GM18519 (cell line): ENCODE measurements around the gene MYO7A.

ENCODE experiments used
- ATAC-seq: cut with Tn5 transposase; IDR thresholded peaks from one replicate; pipeline ENCODE4 v1.9.1; 2021; ENCODE audit warnings: mild to moderate bottlenecking, moderate library complexity; ENCODE audit not compliant: unreplicated experiment, low FRiP score

Gene MYO7A

DNA sequence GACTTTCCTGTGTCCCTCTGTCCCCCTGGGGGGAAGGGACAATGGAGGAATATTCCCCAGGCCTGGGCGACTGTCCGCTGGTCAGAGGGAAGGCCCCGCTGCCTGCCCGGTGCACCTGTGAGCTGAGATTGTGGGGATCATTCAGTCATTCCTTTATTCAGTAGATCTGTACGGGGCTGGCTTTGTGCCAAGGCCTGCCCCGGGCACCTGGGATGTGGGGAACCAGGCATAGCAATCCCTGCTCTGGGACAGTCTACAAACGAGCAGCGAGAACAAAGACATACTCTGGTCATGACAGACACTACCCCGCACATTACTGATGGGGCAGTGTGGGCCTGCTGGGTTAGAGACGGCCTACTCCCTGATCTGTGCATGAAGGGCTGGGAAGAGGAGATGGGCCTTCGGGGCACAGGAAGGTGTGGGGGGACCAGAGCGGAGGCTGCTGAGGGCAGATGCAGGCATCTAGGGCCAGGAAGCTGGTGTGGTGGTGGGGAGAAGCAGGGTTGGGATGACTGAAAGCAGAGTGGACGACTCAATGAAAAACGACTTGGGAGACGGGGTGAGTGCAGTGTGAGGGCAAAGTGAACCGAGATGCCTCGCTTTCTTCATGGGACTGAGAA, 1.8 kb upstream of the MYO7A start:
- no peak for ATAC-seq

DNA sequence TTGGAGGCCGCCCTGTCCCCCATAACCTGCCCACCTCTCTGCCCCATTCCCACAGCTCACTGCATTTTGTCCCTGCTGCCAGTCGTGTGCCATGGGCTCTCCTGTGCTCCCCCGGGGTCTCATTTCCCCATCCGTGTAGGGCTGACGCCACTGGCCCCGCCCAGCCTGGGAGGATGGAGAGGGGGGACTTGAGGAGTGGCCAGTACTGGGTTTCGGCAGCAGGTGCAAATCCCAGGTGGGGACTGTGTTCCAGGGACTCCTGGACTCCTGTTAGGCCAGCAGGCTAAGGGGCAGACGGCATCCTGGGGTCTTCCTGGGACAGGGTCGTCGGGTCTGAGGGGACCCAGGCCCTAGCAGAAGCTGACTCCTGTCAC, 1.2 kb upstream of the MYO7A start:
- ATAC-seq, result no peak

DNA sequence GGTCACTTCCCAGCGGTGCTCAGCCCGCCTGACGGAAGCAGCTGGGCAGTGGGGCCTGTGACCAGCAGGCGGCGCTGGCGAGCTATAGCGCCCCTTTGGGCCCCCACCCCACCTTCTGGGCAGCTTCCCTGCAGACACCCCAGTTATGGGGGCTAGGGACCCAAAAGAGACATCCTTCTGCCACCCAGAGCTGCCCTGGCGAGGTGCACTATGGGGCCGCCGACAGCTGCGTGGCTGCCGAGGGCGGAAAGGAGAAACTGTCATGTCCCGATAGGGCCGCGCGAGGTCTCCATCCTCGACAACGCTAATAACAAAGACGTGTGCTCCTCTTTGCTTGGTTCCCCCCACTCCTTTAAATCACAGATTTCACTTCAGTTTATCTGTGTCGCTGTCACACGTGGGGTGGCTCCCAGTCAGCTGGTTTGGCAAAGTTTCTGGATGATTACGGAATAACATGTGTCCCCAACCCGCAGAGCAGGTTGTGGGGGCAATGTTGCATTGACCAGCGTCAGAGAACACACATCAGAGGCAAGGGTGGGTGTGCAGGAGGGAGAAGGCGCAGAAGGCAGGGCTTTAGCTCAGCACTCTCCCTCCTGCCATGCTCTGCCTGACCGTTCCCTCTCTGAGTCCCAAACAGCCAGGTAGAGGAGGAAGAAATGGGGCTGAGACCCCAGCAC, 673 bp upstream of the MYO7A start:
- ATAC-seq, result no peak

DNA sequence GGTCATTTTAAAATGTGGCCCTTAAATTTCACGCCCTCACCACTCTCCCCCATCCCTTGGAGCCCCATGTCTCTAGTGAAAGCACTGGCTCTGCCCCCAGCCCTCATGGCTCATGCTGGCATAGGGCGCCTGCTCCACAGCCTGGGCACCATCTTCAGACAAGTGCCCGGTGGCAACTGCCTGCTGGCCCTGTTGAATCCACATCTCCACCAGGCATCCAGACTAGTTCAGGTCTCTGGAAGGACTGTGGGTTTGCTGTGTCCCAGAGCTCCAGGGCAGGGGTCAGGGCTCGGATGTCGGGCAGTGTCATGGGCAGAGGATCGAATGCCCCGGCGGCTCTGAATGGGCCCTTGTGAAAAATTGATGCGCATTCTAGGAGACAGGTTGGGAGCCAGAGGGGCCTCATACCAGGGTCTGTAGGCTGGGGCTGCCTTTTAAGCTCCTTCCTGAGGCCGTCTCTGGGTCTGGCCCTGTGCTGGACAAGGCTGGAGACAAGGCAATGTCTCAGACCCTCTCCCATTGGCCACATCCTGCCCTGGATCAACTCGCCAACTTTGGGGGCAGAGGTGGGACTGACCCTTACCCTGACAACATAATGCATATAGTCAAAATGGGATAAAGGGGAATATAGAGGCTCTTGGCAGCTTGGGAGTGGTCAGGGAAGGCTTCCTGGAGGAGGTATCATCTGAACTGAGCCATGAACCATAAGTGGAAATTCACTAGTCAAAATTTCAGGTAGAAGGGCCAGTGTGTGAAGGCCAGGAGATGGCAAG, 1.2 kb downstream of the MYO7A start:
- ATAC-seq, result no peak

DNA sequence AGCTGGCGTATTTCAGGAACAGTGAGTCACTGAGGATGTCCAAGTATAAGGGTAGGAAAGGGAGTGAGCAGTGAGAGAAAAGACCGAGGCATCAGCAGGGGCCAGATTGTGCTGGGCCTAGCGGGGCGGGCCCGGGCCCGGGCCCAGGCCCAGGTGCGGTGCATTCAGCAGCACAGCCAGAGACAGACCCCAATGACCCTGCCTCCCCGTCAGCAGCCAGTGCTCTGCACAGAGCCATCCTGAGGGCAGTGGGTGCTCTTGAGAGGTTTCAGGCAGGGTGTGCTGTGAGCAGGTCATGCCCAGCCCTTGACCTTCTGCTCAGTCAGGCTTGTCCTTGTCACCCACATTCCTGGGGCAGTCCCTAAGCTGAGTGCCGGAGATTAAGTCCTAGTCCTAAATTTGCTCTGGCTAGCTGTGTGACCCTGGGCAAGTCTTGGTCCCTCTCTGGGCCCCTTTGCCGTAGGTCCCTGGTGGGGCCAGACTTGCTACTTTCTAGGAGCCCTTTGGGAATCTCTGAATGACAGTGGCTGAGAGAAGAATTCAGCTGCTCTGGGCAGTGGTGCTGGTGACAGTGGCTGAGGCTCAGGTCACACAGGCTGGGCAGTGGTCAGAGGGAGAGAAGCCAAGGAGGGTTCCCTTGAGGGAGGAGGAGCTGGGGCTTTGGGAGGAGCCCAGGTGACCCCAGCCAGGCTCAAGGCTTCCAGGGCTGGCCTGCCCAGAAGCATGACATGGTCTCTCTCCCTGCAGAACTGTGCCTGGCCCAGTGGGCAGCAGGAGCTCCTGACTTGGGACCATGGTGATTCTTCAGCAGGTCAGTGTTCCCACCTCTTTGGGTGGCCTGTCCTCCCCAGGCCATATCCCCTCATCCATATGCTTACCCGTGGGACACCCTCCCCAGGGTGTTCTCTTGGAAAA, 2.1 kb downstream of the MYO7A start:
- ATAC-seq, result no peak

DNA sequence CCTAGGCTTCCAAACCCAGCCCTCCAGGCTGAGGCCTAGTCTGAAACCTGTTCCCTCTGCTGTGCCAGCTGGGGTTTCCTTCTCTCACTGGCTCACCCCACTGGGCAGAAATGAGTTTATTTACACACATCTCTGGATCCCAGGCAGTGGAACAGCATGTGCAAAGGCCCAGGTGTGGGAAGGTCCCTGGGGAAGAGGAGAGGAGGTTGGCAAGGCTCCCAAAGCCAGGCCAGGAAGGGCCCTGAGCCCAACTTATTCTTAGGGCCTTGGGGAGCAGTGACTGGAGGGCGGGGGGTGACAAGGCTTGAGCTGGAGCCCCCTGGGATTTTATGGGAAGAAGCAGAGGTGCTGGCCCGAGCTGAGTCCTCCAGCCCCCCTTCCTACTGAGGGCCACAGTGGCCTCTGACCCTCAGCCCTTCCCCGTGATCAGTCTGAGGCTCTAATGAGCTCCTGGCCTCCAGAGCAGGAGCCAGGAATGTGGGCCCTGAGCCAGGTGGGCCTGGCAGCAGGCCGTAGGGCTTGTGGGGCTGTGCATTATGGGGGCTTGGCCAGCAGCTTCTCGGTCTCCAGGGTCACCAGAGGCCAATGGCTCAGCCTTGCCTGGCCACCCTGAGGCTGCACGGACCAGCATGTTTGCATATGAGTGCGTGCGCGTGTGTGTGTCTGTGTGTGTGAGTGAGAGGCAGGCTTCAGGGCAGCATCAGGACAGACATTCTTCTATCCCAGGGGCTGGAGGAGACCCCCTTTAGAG, 2.9 kb downstream of the MYO7A start:
- no peak for ATAC-seq

DNA sequence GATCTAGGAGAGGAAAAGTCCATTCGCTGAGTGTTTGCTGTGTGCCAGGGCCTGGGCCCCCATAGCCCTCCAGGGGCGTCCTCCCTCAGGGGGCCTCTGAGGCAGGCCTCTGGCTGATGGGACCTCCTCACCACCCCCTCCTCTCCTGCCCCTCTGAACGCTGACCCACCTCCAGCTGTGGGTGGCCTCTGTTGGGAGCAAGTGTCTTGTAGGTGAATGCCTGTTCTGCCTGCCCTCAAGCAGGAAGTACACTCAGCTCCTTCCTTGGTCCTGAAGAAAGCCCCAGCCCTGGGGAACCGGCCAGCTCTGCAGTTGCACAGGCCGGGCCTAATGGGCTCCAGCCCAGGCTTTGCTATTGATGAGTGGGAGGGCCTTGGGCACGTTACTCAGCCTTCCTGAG, 3.5 kb downstream of the MYO7A start:
- no peak for ATAC-seq

DNA sequence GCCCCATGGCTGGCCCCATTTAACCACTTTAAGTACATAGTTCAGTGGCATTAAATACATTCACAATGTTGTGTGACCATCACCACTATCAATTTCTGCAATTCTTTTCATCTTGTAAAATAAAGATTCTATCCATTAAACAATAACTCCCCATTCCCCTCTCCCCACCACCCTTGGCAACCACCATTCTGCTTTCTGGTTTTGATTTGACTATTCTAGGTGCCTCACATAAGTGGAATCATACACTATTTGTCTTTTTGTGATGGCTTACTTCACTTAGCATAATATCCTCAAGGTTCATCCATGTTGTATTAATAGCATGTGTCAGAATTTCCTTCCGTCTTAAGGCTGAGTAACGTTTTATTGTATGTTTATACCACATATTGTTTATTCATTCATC, 7.0 kb downstream of the MYO7A start:
- ATAC-seq, result no peak

DNA sequence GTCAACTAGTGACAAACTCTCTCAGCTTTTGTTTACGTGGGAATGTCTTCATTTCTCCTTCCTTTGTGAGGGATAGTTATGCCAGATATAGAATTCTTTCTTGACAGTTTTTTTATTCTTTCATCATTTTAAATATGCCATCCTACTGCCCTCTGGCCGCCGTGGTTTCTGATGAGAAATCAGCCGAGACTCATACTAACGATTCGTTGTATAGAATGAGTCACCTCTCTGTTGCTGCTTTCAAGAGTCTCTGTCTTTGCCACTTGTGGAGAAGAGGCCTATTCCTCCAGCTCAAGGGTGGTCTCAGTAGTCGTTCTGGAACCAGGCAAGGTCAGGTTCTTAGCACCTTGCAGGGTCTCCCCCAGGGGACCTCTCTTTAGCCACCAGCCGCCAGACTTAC, 8.0 kb downstream of the MYO7A start:
- ATAC-seq, result no peak

DNA sequence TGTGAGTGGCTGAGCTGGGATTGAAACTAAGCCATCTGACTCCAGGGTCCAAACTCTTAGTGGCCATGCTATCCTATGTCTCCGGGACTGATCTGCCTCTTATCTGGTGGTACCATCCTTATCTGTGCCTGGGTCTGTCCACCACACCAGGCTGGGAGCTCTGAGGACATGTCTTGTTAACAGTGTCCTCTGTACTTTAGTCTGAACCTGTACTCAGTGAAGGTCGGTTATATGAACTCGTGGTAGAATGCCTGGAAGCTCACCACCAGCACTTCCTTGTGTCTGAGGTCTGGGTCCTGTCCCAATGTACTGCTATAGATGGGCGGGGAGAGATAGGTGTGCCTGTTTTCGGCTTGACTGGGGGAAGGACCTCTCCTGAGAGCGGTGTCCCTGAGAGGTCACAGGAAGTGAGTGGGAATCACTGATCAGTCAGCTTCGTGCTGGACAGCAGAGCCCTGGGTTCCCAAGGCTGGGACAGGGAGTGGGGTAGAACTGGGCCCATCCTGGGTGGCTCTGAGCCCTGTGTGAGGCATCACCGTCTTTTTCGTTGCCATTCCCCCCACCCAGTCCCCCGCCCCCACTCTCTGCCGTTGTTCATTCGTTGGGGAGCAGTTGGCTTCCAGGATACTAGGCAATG, 8.9 kb downstream of the MYO7A start:
- no peak for ATAC-seq

DNA sequence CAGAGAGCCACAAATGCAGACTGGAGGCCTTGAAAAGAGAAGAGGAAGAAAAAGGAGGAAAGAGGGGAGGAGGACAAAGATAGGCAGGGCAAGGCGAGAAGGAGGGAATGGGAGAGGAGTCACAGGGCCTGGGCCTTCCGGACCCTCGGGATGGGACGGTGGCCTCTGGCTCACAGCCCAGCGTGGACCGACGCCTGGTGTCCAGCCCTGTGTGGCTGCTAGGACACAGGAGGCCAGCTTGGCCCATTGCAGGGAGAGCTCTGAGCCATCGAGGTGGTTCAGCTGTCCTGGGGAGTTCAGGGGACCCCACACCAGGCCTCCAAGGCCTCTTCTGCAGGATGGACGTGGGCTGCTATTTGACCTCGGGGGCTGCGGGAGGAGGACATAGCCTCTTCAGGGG, 9.4 kb downstream of the MYO7A start:
- ATAC-seq, result no peak

DNA sequence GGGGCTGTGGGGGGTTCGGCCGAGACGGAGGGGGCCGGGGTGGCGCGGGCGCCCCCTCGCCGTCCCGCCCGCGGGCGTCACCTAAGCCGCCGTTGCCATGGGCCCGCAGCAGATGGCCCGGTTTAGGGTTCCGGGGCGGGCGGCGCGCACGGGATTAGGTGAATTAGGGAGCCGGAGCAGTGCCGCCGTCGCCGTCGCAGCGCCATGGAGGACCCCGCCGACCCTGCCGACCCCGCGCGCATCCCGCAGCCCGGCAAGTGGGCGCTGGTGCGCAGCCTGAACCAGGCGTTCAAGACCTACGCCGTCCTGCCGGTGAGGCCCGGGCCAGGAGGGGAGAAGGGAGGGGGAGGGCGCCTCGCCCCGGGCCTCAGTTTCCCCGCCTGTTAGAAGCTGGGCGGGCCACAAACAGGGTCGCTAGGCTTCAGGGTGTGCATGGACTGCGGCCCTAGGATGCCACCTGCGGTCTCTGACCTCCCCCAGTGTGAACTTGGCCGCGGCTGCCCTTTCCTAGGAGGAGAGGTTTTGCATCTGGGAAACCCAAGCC, 10.1 kb downstream of the MYO7A start:
- ATAC-seq, result no peak

DNA sequence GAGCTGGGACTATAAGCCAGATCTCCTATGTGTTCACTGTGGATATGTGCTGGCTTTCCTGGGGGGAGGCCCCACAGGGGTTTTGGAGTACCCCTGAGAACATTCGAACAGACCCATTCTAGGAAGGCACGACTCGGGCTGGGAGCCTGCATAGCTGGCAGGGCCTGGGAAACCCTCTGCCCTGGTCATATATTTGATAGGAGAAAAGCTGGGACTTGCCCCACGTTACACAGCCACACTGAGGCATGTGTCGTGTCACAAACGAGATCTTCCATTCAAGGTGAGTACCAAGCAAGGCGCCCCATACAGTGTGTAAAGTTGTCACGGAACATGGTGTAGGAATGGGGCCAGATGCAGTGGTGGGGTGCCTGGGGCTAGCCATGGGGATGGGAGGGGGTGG, 11.2 kb downstream of the MYO7A start:
- no peak for ATAC-seq

DNA sequence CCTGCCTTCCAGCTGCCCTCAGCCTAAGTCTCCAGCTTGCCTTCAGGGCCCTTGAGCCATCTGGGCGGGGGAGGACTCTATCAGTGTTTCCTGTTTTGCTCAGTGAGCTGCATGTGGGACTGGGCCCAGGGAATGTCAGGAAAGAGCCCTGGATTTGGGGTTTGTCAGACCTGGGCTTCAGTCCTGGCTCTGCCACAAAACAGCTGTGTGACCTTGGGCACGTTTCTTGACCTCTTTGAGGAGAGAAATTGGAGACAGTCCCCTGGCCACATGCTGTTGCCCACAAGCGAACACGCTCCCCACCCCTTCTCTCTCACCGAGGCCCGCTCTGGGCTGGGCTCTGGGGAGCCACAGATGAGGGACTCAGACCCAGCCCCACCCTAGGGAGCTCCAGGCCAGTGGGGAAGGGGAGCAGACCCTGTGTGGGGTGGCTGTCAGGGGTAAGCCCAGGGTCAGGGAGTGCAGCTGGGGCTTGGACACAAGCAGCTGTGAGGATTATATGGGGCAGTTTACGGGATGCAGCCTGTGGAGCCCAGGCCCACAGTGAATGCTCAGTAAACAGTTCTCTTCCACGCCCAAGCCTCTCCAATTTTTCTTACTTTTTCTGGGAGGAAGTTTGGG, 12.3 kb downstream of the MYO7A start:
- no peak for ATAC-seq

DNA sequence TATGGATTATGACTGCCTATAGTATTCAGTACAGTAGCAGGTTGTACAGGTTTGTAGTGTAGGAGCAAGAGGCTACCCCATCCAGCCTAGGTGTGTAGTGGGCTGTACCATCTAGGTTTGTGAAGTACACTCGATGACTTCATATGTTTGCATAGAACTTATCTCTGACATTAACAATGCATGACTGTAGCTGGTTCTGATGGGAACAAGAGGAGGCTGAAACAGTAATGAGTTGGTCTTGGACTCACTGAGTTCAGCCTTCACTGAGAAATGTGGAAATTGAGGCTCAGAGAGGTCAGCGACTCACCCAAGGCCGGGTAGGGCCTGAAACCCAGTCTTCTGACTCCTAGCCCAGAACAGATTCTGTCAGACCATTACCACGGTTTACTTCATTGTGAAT, 13.0 kb downstream of the MYO7A start:
- ATAC-seq, result no peak

DNA sequence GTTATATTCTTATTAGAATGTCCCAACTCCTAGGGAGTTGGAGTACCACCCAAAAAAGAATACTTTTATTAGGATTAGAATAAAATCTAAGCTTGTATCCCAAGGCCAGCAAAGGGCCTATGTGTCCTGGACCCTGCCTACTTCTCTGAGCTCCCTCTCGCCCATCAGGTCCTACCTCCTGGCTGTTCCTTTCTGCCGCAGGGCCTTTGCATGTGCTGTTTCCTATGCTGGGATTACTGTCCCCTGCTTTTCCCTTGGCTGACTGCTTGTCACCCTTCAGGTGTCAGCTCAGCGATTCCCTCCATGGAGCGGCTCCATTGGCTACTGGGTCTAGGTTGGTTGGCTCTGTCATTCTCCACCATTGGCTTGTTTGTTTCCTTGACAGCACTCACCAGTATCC, 13.4 kb downstream of the MYO7A start:
- no peak for ATAC-seq

DNA sequence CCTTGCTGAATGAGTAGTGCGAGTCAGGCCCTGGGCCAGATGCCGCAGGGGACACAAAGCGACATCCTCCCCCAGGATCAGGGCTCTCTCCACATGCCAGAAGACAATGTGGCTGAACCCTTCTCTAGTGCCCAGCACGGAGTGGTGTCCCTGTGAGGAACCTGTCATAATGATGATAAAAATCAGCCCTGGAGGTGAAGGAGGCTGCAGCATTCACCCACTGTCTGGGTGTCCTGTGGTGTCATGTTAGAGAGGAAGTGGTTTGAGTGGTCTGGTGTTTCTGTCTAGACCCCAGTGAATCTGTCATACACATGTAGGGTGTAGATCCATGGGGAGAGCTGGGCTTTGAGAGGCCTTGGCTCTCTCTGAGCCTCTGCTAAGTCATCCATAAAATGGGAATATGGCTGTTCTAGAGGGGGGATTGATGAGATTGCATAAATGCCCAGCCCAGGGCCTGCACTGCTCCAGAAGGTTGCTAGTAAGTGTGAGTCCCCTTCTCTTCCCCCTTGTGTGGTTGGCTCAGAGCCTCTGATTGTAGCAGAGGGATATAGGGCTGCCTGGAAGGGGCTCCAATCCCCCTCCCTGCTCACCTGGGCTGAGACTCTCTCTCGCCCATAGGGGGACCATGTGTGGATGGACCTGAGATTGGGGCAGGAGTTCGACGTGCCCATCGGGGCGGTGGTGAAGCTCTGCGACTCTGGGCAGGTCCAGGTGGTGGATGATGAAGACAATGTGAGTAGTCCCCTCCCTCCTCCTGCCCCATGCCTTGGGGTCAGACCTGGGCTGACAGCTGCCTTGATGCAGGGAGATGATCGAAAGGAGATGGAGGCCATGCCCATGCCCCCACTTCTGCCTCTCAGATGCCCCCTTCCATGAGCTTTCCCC, 14.3 kb downstream of the MYO7A start:
- no peak for ATAC-seq

DNA sequence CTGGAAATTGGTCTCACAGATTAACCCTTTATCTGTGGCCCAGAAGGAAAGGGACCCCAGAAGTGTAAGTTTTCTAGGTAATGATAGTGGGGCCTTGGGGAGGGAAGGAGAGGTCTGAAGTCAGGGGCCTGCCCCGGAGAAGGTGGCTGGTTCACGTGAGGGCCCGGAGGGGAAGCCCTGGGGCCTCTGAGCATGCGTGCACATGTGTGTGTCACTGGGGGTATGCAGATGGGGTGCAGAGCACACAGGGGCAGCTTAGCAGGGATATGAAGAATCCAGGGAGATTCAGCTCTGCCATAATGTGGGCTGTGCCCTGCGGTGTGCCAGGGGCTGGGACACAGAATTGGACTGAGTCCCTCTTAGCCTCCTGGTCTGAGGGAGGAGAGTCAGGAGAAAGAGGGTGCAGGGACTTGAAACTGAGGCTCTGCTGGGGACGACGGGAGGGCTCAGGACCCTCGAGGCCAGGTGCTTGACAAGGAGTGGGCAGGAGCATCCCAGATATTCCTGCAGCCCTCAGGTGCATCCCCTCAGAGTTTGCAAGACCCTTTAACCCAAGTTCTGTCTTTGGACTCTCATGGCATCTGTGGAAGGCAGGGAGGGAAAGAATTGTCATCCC, 15.5 kb downstream of the MYO7A start:
- ATAC-seq, result no peak
